HepG2 (cell line): Measurements from ENCODE around the gene CPVL. TPM values are rescaled to one million over a fixed set of nuclear protein-coding genes. Genes with fewer than 3 reads are reported as not detected.

Experiments used
- ATM ChIP-seq: fragments of 450-650 bp; IDR thresholded peaks from 2 replicates; pipeline ENCODE4 v1.7.1; 2017; ENCODE audit warnings: mild to moderate bottlenecking, borderline replicate concordance
- BCL6 ChIP-seq: IDR thresholded peaks from 2 replicates; pipeline ENCODE4 v1.6.1; 2016; ENCODE audit warnings: missing genetic modification reagents, missing compliant biosample characterization
- HDAC1 ChIP-seq: sonication (generic); formaldehyde crosslinking; IDR thresholded peaks from 2 replicates; pipeline ENCODE4 v1.5.1; 2020; ENCODE audit warnings: mild to moderate bottlenecking, missing genetic modification reagents
- HNF4A ChIP-seq: sonication (generic); formaldehyde crosslinking; IDR thresholded peaks from 2 replicates; pipeline ENCODE4 v1.4.0; 2020; ENCODE audit warnings: missing genetic modification reagents
- KDM1A ChIP-seq: IDR thresholded peaks from 2 replicates; pipeline ENCODE4 v1.6.1; 2016; ENCODE audit warnings: missing compliant biosample characterization
- MED1 ChIP-seq: sonication (generic); formaldehyde crosslinking; IDR thresholded peaks from 2 replicates; pipeline ENCODE4 v1.4.0; 2020; ENCODE audit warnings: missing genetic modification reagents
- NCOA5 ChIP-seq: sonication (generic); formaldehyde crosslinking; IDR thresholded peaks from 2 replicates; pipeline ENCODE4 v1.4.0; 2020; ENCODE audit warnings: missing genetic modification reagents
- NFIB ChIP-seq: sonication (generic); formaldehyde crosslinking; IDR thresholded peaks from 2 replicates; pipeline ENCODE4 v1.9.0; 2021; ENCODE audit warnings: missing genetic modification reagents, mild to moderate bottlenecking, borderline replicate concordance
- NFYB ChIP-seq: sonication (generic); formaldehyde crosslinking; IDR thresholded peaks from 2 replicates; pipeline ENCODE4 v1.4.0; 2020; ENCODE audit warnings: missing genetic modification reagents
- PHF5A ChIP-seq: IDR thresholded peaks from one replicate; pipeline ENCODE4 v1.6.1; 2018; ENCODE audit warnings: low read depth, missing genetic modification reagents; ENCODE audit not compliant: unreplicated experiment
- REPIN1 ChIP-seq: sonication (generic); formaldehyde crosslinking; IDR thresholded peaks from 2 replicates; pipeline ENCODE4 v1.8.0; 2022; ENCODE audit warnings: missing genetic modification reagents, low read depth, mild to moderate bottlenecking, borderline replicate concordance
- SIN3B ChIP-seq: fragments of 150-350 bp; IDR thresholded peaks from 2 replicates; pipeline ENCODE4 v1.6.1; 2014; ENCODE audit warnings: low read length
- SOX6 ChIP-seq, 2 experiments: fragments of 450-650 bp in 1 of 2; sonication (generic) in 1 of 2; formaldehyde crosslinking in 1 of 2; IDR thresholded peaks; 2 replicates each; pipeline versions ENCODE4 v1.4.0 to v1.6.1; 2017 to 2020; ENCODE audit warnings: antibody characterized with exemption in 1 of 2, mild to moderate bottlenecking in 1 of 2, missing genetic modification reagents in 1 of 2
- ZNF570 ChIP-seq: sonication (generic); formaldehyde crosslinking; IDR thresholded peaks from 2 replicates; pipeline ENCODE4 v1.4.0; 2020; ENCODE audit warnings: mild to moderate bottlenecking, missing genetic modification reagents, borderline replicate concordance
- ZSCAN20 ChIP-seq: sonication (generic); formaldehyde crosslinking; IDR thresholded peaks from 2 replicates; pipeline ENCODE4 v1.4.0; 2020; ENCODE audit warnings: missing genetic modification reagents, mild to moderate bottlenecking, borderline replicate concordance
- polyA plus RNA-seq, 8 experiments: library from polyadenylated mRNA; depleted of rRNA in 3 of 8; stranded (reverse) in 7 of 8; unstranded in 1 of 8; fragments of >200 nt; fragmentation: Illumina TruSeq in 4 of 8; extraction: Trizol in 4 of 8; gene quantifications; 2 replicates each; pipeline versions ENCODE4 v1.2.1 to v1.2.3, GENCODE V29; 2011 to 2016; ENCODE audit warnings: low read depth in 4 of 8, missing spikeins in 1 of 8, mixed read lengths in 1 of 8; ENCODE audit not compliant: insufficient read depth in 1 of 8
- total RNA-seq, 5 experiments: library from RNA; depleted of rRNA; stranded (reverse); fragments of >200 nt; fragmentation: Illumina TruSeq; extraction: Trizol; gene quantifications; 2 replicates each; pipeline ENCODE4 v1.2.3, GENCODE V29; 2016; ENCODE audit warnings: low read depth in 1 of 5
- TF ChIP-seq, protein P1 (sequence below): sonication (generic); formaldehyde crosslinking; IDR thresholded peaks from 2 replicates; pipeline ENCODE4 v1.5.0; 2020; ENCODE audit warnings: mild to moderate bottlenecking, missing genetic modification reagents, moderate library complexity
- TF ChIP-seq, protein P2 (sequence below): sonication (generic); formaldehyde crosslinking; IDR thresholded peaks from 2 replicates; pipeline ENCODE4 v1.4.0; 2020; ENCODE audit warnings: missing genetic modification reagents, mild to moderate bottlenecking, borderline replicate concordance
- TF ChIP-seq, protein P3 (sequence below): sonication (generic); formaldehyde crosslinking; IDR thresholded peaks from 2 replicates; pipeline ENCODE4 v1.5.0; 2020; ENCODE audit warnings: missing genetic modification reagents, mild to moderate bottlenecking, borderline replicate concordance
- TF ChIP-seq, protein P4 (sequence below): conservative IDR thresholded peaks from 2 replicates; pipeline ENCODE4 v1.6.1; 2018; ENCODE audit warnings: missing genetic modification reagents
- TF ChIP-seq, protein P5 (sequence below): sonication (generic); formaldehyde crosslinking; IDR thresholded peaks from 2 replicates; pipeline ENCODE4 v1.8.1; 2023; ENCODE audit warnings: missing genetic modification reagents, inconsistent platforms, borderline replicate concordance
- TF ChIP-seq, protein P6 (sequence below): sonication (generic); formaldehyde crosslinking; IDR thresholded peaks from 2 replicates; pipeline ENCODE4 v1.8.0; 2022; ENCODE audit warnings: missing genetic modification reagents, low read depth, mild to moderate bottlenecking, borderline replicate concordance

Gene CPVL
- total and polyA plus RNA-seq, 2 of the 13 experiments (the other 11 are each of a cell fraction or from before 2014, with no cell fraction given), result 59.2 to 294 TPM

DNA sequence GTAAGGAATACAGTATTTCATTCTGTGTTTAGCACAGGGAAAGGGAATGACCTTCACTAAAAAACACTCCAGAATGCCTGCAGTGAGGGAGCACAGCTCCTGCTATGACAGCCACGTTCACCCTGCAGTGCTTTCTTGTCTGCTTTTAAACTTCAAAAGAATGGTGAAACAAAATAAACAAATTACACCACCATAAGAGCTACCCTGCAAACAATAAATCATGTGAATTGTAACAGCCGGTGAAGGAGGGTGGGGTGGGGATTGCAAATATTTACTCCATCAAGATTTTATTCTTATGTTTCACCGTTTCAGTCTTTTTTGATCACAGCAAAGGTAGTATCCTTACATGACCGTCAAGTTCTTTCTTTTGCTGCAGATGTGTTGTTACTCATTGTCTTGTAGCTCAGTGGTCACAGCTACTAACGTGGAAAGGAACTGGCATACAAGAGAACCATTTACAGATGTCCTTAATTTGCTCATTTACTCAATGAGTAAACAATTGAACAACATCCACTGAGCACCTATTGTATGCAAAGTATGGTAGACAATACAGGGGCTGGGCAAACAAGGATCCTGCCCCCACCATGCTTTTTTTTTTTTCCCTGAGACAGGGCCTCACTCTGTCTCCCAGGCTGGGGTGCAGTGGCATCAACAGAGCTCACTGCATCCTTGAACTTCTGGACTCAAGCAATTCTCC, 44.2 kb upstream of the CPVL start (continued):
- TF ChIP-seq, protein P1, sequence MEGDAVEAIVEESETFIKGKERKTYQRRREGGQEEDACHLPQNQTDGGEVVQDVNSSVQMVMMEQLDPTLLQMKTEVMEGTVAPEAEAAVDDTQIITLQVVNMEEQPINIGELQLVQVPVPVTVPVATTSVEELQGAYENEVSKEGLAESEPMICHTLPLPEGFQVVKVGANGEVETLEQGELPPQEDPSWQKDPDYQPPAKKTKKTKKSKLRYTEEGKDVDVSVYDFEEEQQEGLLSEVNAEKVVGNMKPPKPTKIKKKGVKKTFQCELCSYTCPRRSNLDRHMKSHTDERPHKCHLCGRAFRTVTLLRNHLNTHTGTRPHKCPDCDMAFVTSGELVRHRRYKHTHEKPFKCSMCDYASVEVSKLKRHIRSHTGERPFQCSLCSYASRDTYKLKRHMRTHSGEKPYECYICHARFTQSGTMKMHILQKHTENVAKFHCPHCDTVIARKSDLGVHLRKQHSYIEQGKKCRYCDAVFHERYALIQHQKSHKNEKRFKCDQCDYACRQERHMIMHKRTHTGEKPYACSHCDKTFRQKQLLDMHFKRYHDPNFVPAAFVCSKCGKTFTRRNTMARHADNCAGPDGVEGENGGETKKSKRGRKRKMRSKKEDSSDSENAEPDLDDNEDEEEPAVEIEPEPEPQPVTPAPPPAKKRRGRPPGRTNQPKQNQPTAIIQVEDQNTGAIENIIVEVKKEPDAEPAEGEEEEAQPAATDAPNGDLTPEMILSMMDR (CRISPR knock-in tag), result no peak
- TF ChIP-seq, protein P2, sequence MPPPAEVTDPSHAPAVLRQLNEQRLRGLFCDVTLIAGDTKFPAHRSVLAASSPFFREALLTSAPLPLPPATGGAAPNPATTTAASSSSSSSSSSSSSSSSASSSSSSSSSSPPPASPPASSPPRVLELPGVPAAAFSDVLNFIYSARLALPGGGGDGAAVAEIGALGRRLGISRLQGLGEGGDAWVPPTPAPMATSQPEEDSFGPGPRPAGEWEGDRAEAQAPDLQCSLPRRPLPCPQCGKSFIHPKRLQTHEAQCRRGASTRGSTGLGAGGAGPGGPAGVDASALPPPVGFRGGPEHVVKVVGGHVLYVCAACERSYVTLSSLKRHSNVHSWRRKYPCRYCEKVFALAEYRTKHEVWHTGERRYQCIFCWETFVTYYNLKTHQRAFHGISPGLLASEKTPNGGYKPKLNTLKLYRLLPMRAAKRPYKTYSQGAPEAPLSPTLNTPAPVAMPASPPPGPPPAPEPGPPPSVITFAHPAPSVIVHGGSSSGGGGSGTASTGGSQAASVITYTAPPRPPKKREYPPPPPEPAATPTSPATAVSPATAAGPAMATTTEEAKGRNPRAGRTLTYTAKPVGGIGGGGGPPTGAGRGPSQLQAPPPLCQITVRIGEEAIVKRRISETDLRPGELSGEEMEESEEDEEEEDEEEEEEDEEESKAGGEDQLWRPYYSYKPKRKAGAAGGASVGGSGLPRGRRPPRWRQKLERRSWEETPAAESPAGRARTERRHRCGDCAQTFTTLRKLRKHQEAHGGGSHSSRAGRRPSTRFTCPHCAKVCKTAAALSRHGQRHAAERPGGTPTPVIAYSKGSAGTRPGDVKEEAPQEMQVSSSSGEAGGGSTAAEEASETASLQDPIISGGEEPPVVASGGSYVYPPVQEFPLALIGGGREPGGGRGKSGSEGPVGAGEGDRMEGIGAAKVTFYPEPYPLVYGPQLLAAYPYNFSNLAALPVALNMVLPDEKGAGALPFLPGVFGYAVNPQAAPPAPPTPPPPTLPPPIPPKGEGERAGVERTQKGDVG (CRISPR knock-in tag), result no peak; the same call in 1 of the 2 replicates
- TF ChIP-seq PHF5A (CRISPR knock-in tag) (peak; percentile 13), ZSCAN20 (CRISPR knock-in tag) (no peak), NCOA5 (CRISPR knock-in tag) (no peak), MED1 (CRISPR knock-in tag) (peak; percentile 94), ZNF570 (no peak), KDM1A (no peak), ATM (no peak), REPIN1 (no peak), SIN3B (no peak), HDAC1 (peak; percentile 69), HNF4A (peak; percentile 55), SOX6 (IDR thresholded peaks at IDR 0.05) (no peak), SOX6 (CRISPR knock-in tag; IDR thresholded peaks at IDR 0.05) (peak; percentile 97), NFYB (CRISPR knock-in tag) (no peak), NFIB (CRISPR knock-in tag) (no peak), BCL6 (CRISPR knock-in tag) (peak; percentile 78)
- TF ChIP-seq, protein P3, sequence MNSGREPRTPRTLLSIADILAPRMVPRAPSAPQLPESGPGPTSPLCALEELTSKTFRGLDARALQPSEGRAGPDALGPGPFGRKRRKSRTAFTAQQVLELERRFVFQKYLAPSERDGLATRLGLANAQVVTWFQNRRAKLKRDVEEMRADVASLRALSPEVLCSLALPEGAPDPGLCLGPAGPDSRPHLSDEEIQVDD (CRISPR knock-in tag), result no peak
- TF ChIP-seq, protein P4, sequence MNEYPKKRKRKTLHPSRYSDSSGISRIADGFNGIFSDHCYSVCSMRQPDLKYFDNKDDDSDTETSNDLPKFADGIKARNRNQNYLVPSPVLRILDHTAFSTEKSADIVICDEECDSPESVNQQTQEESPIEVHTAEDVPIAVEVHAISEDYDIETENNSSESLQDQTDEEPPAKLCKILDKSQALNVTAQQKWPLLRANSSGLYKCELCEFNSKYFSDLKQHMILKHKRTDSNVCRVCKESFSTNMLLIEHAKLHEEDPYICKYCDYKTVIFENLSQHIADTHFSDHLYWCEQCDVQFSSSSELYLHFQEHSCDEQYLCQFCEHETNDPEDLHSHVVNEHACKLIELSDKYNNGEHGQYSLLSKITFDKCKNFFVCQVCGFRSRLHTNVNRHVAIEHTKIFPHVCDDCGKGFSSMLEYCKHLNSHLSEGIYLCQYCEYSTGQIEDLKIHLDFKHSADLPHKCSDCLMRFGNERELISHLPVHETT (CRISPR knock-in tag), result no peak
- TF ChIP-seq, protein P5, sequence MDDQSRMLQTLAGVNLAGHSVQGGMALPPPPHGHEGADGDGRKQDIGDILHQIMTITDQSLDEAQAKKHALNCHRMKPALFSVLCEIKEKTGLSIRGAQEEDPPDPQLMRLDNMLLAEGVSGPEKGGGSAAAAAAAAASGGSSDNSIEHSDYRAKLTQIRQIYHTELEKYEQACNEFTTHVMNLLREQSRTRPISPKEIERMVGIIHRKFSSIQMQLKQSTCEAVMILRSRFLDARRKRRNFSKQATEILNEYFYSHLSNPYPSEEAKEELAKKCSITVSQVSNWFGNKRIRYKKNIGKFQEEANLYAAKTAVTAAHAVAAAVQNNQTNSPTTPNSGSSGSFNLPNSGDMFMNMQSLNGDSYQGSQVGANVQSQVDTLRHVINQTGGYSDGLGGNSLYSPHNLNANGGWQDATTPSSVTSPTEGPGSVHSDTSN (CRISPR knock-in tag), result no peak
- TF ChIP-seq, protein P6, sequence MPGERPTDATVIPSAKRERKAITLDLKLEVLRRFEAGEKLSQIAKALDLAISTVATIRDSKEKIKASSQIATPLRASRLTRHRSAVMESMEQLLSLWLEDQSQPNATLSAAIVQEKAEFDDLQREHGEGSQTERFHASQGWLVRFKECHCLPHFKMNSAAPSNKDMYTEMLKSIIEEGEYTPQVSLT (CRISPR knock-in tag), result no peak
